ENCODE data around the gene SMARCC2. TPM values are rescaled to one million over a fixed set of nuclear protein-coding genes. Genes with fewer than 3 reads are reported as not detected.
A peak's percentile ranks its signal among the peaks of the same experiment; 100 is the strongest.

The SMARCC2 gene
- total and polyA plus RNA-seq, 2 of the 13 experiments (the other 11 are each of a cell fraction or from before 2014, with no cell fraction given) = 21.3 to 24.1 TPM

- TF ChIP-seq STAG1 (CRISPR knock-in tag; IDR thresholded peaks at IDR 0.05) = no peak; the same call in 1 of the 2 replicates
- TF ChIP-seq ZFP1 (CRISPR knock-in tag; IDR thresholded peaks at IDR 0.05) = no peak
- no peak for TF ChIP-seq FLYWCH1 (CRISPR knock-in tag; IDR thresholded peaks at IDR 0.05)
- peak; percentile 99 for TF ChIP-seq YEATS2 (CRISPR knock-in tag; IDR thresholded peaks at IDR 0.05; ENCODE audit: borderline replicate concordance)
- TF ChIP-seq HDAC2 (CRISPR knock-in tag; IDR thresholded peaks at IDR 0.05) = 0 out of 2 replicates have a peak, but pooled peaks have one; percentile 46
- TF ChIP-seq ZBTB20 (CRISPR knock-in tag; IDR thresholded peaks at IDR 0.05; ENCODE audit: borderline replicate concordance, low read depth) = no peak
- TF ChIP-seq ZZZ3 (CRISPR knock-in tag; IDR thresholded peaks at IDR 0.05; ENCODE audit: borderline replicate concordance) = peak; percentile 95; the same call in 1 of the 2 replicates
- TF ChIP-seq FIP1L1 (IDR thresholded peaks at IDR 0.05; ENCODE audit: borderline replicate concordance, insufficient read depth, low read depth, low read length) = no peak
- peak; percentile 12 for TF ChIP-seq PRPF4 (IDR thresholded peaks at IDR 0.05; ENCODE audit: low read depth, low read length, poor library complexity, severe bottlenecking)
- no peak; the same call in 1 of the 2 replicates for TF ChIP-seq PHF21A (CRISPR knock-in tag; IDR thresholded peaks at IDR 0.05)
- TF ChIP-seq SIX4 (CRISPR knock-in tag; IDR thresholded peaks at IDR 0.05) = 0 out of 2 replicates have a peak, but pooled peaks have one; percentile 14
- TF ChIP-seq ZNF382 (CRISPR knock-in tag; IDR thresholded peaks at IDR 0.05; ENCODE audit: borderline replicate concordance) = no peak
- no peak; the same call in 1 of the 2 replicates for TF ChIP-seq NCOR1 (IDR thresholded peaks at IDR 0.05; ENCODE audit: borderline replicate concordance, low read length)
- peak; percentile 61; the same call in 1 of the 2 replicates for TF ChIP-seq CBX5 (CRISPR knock-in tag; IDR thresholded peaks at IDR 0.05; ENCODE audit: borderline replicate concordance)
- TF ChIP-seq FOXP1 (IDR thresholded peaks at IDR 0.05) = no peak
- TF ChIP-seq FOXP1 (CRISPR knock-in tag; IDR thresholded peaks at IDR 0.05) = no peak
- TF ChIP-seq ZNF574 (CRISPR knock-in tag; IDR thresholded peaks at IDR 0.05) = peak; percentile 97
These were observed 72.8 kb downstream of the SMARCC2 start, which contains the start of gene RPL41 (continued) for GRCh38 chr12:56116267-56117081.
